Measurements from ENCODE around the gene WIF1.

The WIF1 gene, protein sequence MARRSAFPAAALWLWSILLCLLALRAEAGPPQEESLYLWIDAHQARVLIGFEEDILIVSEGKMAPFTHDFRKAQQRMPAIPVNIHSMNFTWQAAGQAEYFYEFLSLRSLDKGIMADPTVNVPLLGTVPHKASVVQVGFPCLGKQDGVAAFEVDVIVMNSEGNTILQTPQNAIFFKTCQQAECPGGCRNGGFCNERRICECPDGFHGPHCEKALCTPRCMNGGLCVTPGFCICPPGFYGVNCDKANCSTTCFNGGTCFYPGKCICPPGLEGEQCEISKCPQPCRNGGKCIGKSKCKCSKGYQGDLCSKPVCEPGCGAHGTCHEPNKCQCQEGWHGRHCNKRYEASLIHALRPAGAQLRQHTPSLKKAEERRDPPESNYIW

GRCh38 chr12:65121049-65121955 lies at the start of gene WIF1:
TSS of gene WIF1 (minus strand) at chr12:65121305. CDS start at chr12:65121191, 114 bp downstream.
- DNase-seq (ENCODE audit: low read depth) = peak; percentile 19
- Histone ChIP-seq H3K9ac (ENCODE audit: low read length) (no peak within 1 kb of the TSS), H3K9me3 (ENCODE audit: control insufficient read depth, low read length) (no peaks in the 10 kb centered on the region), H3K4me1 (ENCODE audit: control insufficient read depth, insufficient read depth, low read length) (no peaks in the 10 kb centered on the region), H3K36me3 (ENCODE audit: control insufficient read depth, insufficient read depth, low read length, severe bottlenecking) (no peaks in the 10 kb centered on the region), H3K4me3 (ENCODE audit: low read length) (peak within 1 kb of the TSS; percentile 50), H3K27me3 (replicated peaks; ENCODE audit: control insufficient read depth, insufficient read depth, low read length) (peaks cover 47% of the 10 kb centered on the region)

DNA sequence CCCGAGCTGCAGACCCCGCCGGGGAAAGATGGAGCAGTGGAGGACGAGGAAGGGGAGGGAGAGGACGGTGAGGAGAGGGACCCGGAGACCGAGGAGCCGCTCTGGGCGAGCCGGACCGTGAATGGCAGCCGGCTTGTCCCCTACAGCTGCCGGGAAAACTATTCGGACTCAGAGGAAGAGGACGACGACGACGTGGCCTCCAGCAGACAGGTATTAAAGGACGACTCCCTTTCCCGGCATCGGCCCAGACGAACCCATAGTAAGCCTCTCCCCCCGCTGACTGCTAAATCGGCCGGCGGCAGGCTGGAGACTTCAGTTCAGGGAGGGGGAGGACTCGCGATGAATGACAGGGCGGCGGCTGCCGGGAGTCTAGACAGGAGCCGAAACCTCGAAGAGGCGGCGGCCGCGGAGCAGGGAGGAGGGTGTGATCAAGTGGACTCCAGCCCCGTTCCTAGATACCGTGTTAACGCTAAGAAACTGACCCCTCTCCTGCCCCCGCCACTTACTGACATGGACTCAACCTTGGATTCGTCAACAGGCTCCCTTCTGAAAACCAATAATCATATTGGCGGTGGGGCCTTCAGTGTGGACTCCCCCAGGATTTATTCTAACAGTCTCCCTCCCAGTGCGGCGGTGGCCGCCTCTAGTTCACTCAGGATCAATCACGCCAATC lies 49.2 kb upstream of the WIF1 start:
- Histone ChIP-seq H3K27me3 (replicated peaks; ENCODE audit: control insufficient read depth, insufficient read depth, low read length) (peaks cover 5% of the 10 kb centered on the region), H3K9me3 (ENCODE audit: control insufficient read depth, low read length) (no peaks in the 10 kb centered on the region), H3K4me3 (ENCODE audit: low read length) (peak overlapping the region; percentile 100), H3K9ac (ENCODE audit: low read length) (peak overlapping the region; percentile 94), H3K4me1 (ENCODE audit: control insufficient read depth, insufficient read depth, low read length) (peaks cover 43% of the 10 kb centered on the region), H3K36me3 (ENCODE audit: control insufficient read depth, insufficient read depth, low read length, severe bottlenecking) (no peaks in the 10 kb centered on the region)
- DNase-seq (ENCODE audit: low read depth) = peak; percentile 86

DNA sequence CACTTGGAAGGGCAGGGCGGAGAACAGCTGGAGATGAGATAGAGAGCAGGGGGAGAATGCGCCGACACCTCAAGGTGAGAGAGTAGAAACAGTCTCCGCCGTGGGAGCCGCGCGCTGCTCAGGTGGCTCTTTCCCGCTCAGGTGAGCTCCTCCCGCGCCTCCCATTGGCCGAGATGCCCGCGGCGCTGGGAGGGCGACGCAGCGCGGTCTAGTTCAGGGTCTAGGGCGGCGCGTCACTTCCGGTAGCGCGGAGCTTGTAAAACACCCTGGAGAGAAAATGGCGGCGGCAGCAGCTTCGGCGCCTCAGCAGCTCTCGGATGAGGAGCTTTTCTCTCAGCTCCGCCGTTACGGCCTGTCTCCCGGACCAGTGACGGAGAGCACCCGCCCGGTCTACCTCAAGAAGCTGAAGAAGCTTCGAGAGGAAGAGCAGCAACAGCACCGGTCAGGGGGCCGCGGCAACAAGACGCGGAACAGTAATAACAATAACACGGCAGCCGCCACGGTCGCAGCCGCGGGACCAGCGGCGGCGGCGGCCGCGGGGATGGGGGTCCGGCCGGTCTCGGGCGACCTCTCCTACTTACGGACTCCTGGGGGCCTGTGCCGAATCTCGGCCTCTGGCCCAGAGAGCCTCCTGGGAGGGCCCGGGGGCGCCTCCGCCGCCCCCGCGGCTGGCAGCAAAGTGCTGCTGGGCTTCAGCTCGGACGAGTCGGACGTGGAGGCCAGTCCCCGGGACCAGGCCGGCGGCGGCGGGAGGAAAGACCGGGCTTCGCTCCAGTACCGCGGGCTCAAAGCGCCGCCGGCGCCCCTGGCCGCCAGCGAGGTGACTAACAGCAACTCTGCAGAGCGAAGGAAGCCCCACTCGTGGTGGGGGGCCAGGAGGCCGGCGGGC lies 48.5 kb upstream of the WIF1 start, which contains the start of gene LEMD3:
TSS of gene LEMD3 (plus strand) at position 264 of the 889 bp plus-strand sequence. CDS start at position 278, 14 bp downstream.
- H3K36me3 ChIP-seq (ENCODE audit: control insufficient read depth, insufficient read depth, low read length, severe bottlenecking) = no peaks in the 10 kb centered on the region
- peak; percentile 98 for DNase-seq (ENCODE audit: low read depth)
- H3K9ac ChIP-seq (ENCODE audit: low read length) = peak within 1 kb of the TSS; percentile 94
- H3K4me3 ChIP-seq (ENCODE audit: low read length) = peak within 1 kb of the TSS; percentile 100
- H3K9me3 ChIP-seq (ENCODE audit: control insufficient read depth, low read length) = no peaks in the 10 kb centered on the region
- peaks cover 38% of the 10 kb centered on the region for H3K4me1 ChIP-seq (ENCODE audit: control insufficient read depth, insufficient read depth, low read length)
- peaks cover 5% of the 10 kb centered on the region for H3K27me3 ChIP-seq (replicated peaks; ENCODE audit: control insufficient read depth, insufficient read depth, low read length)

DNA sequence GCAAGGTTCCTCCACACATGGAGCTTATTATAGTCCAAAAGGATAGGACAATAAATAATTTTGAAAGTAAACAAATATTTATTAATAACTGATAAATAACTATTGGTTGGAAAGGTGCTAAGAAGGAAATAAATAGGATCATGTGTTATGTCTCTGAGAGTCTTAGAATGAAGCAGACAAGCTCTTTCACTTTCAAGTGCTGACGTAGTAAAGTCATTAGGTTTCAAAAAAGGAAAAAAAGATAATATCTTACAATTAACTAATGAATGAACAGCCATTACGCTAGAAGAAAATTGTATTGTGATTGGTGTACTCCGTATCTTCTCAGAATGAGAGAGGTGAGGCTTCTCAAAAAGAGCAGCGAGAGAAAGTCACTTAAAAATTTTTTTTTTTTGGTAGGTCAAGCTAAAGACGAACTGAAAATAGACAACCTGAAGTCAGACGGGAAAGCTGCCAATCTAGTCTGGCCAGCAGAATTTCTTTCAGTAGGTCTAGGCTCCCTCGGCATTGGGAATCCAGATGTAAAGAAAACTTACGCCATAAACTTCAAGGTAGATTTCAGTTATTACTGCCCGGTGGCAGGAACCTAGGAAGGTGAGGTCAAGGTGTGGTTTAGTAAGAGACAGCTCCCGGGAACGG lies 47.7 kb upstream of the WIF1 start:
- H3K4me3 ChIP-seq (ENCODE audit: low read length) = peak overlapping the region; percentile 100
- peak; percentile 33 for DNase-seq (ENCODE audit: low read depth)
- H3K9ac ChIP-seq (ENCODE audit: low read length) = peak overlapping the region; percentile 94

DNA sequence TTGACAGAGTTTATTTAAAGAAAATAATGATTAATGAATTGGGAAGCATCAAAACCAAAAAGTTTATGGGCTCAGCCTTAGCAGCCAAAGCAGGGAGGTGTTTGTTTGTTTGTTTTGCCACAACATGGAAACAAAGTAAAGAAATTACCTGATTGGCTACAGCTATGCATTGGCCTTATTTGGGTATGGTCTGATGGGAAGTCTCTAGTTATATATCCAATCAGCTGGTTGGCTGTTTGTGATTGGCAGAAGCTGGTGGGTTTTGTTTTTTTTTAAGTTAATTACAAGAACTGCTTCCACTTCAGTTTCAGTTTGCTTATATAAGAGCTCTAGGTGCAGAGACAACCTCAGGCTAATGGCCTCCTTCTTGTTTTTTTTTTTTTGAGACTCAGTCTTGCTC lies 43.7 kb upstream of the WIF1 start:
- no peak overlapping the region for H3K9ac ChIP-seq (ENCODE audit: low read length)
- H3K36me3 ChIP-seq (ENCODE audit: control insufficient read depth, insufficient read depth, low read length, severe bottlenecking) = no peaks in the 10 kb centered on the region
- H3K9me3 ChIP-seq (ENCODE audit: control insufficient read depth, low read length) = no peaks in the 10 kb centered on the region
- H3K4me3 ChIP-seq (ENCODE audit: low read length) = no peak overlapping the region
- no peak for DNase-seq (ENCODE audit: low read depth)
- peaks cover 6% of the 10 kb centered on the region for H3K4me1 ChIP-seq (ENCODE audit: control insufficient read depth, insufficient read depth, low read length)
- H3K27me3 ChIP-seq (replicated peaks; ENCODE audit: control insufficient read depth, insufficient read depth, low read length) = peaks cover 12% of the 10 kb centered on the region

More for the DNA sequence above, 47.7 kb upstream of the WIF1 start:
- Histone ChIP-seq H3K4me1 (ENCODE audit: control insufficient read depth, insufficient read depth, low read length) (peaks cover 36% of the 10 kb centered on the region), H3K27me3 (replicated peaks; ENCODE audit: control insufficient read depth, insufficient read depth, low read length) (peaks cover 5% of the 10 kb centered on the region), H3K36me3 (ENCODE audit: control insufficient read depth, insufficient read depth, low read length, severe bottlenecking) (no peaks in the 10 kb centered on the region), H3K9me3 (ENCODE audit: control insufficient read depth, low read length) (no peaks in the 10 kb centered on the region)

GRCh38 chr12:65164244-65164643 lies 43.1 kb upstream of the WIF1 start:
- Histone ChIP-seq H3K4me1 (ENCODE audit: control insufficient read depth, insufficient read depth, low read length) (peaks cover 6% of the 10 kb centered on the region), H3K9me3 (ENCODE audit: control insufficient read depth, low read length) (no peaks in the 10 kb centered on the region), H3K27me3 (replicated peaks; ENCODE audit: control insufficient read depth, insufficient read depth, low read length) (peaks cover 12% of the 10 kb centered on the region), H3K9ac (ENCODE audit: low read length) (no peak overlapping the region), H3K36me3 (ENCODE audit: control insufficient read depth, insufficient read depth, low read length, severe bottlenecking) (no peaks in the 10 kb centered on the region), H3K4me3 (ENCODE audit: low read length) (no peak overlapping the region)
- DNase-seq (ENCODE audit: low read depth) = no peak

DNA sequence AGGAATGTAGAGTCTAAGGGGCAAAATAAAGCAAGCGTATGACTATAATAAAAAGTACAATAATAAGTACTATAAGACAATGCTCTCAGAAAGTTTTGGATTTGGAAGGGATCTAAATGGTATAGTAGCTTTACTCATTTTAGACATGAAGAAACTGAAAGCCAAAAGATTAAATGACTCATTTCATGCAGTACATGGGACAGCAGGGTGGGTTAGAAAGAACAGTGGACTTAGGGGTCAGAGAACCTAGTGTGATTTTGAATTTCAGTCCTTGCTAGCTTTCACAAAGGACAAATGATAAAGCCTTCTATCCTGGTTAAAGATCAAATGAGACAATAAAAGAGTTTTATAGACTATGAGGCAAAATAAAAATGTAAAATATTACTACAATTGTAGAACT lies 41.5 kb upstream of the WIF1 start:
- no peak overlapping the region for H3K9ac ChIP-seq (ENCODE audit: low read length)
- DNase-seq (ENCODE audit: low read depth) = no peak
- H3K4me3 ChIP-seq (ENCODE audit: low read length) = no peak overlapping the region
- H3K27me3 ChIP-seq (replicated peaks; ENCODE audit: control insufficient read depth, insufficient read depth, low read length) = peaks cover 12% of the 10 kb centered on the region
- no peaks in the 10 kb centered on the region for H3K9me3 ChIP-seq (ENCODE audit: control insufficient read depth, low read length)
- H3K4me1 ChIP-seq (ENCODE audit: control insufficient read depth, insufficient read depth, low read length) = no peaks in the 10 kb centered on the region
- H3K36me3 ChIP-seq (ENCODE audit: control insufficient read depth, insufficient read depth, low read length, severe bottlenecking) = no peaks in the 10 kb centered on the region

GRCh38 chr12:65157091-65157490 lies 36.0 kb upstream of the WIF1 start:
- no peaks in the 10 kb centered on the region for H3K9me3 ChIP-seq (ENCODE audit: control insufficient read depth, low read length)
- no peaks in the 10 kb centered on the region for H3K36me3 ChIP-seq (ENCODE audit: control insufficient read depth, insufficient read depth, low read length, severe bottlenecking)
- no peak overlapping the region for H3K9ac ChIP-seq (ENCODE audit: low read length)
- peaks cover 7% of the 10 kb centered on the region for H3K27me3 ChIP-seq (replicated peaks; ENCODE audit: control insufficient read depth, insufficient read depth, low read length)
- peaks cover 10% of the 10 kb centered on the region for H3K4me1 ChIP-seq (ENCODE audit: control insufficient read depth, insufficient read depth, low read length)
- no peak overlapping the region for H3K4me3 ChIP-seq (ENCODE audit: low read length)
- DNase-seq (ENCODE audit: low read depth) = no peak

DNA sequence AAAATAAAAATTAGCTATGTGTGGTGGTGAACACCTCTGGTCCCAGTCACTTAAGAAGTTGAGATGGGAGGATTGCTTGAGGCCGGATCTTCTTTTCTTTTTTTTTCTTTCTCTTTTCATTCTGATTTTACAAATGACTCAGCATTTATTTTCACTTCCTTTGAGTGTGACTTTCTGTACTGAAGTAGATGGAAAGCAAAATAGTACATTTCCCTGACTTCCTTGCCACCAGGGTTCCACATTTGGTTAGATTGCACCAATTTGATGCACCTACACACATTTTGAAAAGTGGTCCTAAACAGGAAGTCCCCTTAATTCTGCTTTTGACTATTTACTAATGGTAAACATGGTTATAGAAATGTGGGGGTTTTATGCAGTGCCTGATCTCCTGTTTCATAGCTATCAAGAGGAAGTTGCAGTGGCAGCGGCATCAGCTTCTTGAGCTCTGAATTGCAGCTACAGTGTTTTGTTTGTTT lies 35.3 kb upstream of the WIF1 start:
- H3K9me3 ChIP-seq (ENCODE audit: control insufficient read depth, low read length) = no peaks in the 10 kb centered on the region
- DNase-seq (ENCODE audit: low read depth) = peak; percentile 10
- no peak overlapping the region for H3K4me3 ChIP-seq (ENCODE audit: low read length)
- H3K36me3 ChIP-seq (ENCODE audit: control insufficient read depth, insufficient read depth, low read length, severe bottlenecking) = no peaks in the 10 kb centered on the region
- peaks cover 10% of the 10 kb centered on the region for H3K4me1 ChIP-seq (ENCODE audit: control insufficient read depth, insufficient read depth, low read length)
- peaks cover 7% of the 10 kb centered on the region for H3K27me3 ChIP-seq (replicated peaks; ENCODE audit: control insufficient read depth, insufficient read depth, low read length)
- no peak overlapping the region for H3K9ac ChIP-seq (ENCODE audit: low read length)

DNA sequence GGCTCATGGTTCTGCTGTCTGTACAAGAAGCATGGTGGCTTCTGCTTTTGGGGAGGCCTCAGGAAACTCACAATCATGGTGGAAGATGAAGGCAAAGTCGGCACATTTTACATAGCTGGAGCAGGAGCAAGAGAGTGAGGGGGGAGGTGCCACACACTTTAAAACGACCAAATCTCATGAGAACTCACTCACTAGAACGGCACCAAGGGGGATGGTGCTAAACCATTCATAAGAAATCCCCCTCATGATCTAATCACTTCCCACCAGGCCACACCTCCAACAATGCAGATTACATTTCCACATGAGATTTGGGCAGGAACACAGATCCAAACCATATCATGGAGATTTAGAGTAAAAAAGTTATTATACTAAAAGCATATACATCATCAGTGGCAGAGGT lies 34.7 kb upstream of the WIF1 start:
- Histone ChIP-seq H3K4me3 (ENCODE audit: low read length) (no peak overlapping the region), H3K4me1 (ENCODE audit: control insufficient read depth, insufficient read depth, low read length) (peaks cover 10% of the 10 kb centered on the region), H3K36me3 (ENCODE audit: control insufficient read depth, insufficient read depth, low read length, severe bottlenecking) (no peaks in the 10 kb centered on the region), H3K27me3 (replicated peaks; ENCODE audit: control insufficient read depth, insufficient read depth, low read length) (peaks cover 7% of the 10 kb centered on the region), H3K9ac (ENCODE audit: low read length) (no peak overlapping the region), H3K9me3 (ENCODE audit: control insufficient read depth, low read length) (no peaks in the 10 kb centered on the region)
- DNase-seq (ENCODE audit: low read depth) = no peak
